GM15510 (cell line): ENCODE measurements around the gene ACOX1.

Experiments used
- POLR2A ChIP-seq: IDR thresholded peaks from 3 replicates; pipeline ENCODE4 v1.6.1; 2011; ENCODE audit warnings: borderline replicate concordance; ENCODE audit not compliant: insufficient read length; ENCODE audit errors: extremely low read depth

The ACOX1 gene

GRCh38 chr17:75898791-75899190 lies 80.2 kb downstream of the ACOX1 start:
- TF ChIP-seq POLR2A = no peak

- TF ChIP-seq POLR2A = no peak
These were observed 80.9 kb downstream of the ACOX1 start for GRCh38 chr17:75898065-75898464.

- TF ChIP-seq POLR2A = no peak
These were observed 81.6 kb downstream of the ACOX1 start for GRCh38 chr17:75897160-75898019.

GRCh38 chr17:75896415-75897159 lies 82.4 kb downstream of the ACOX1 start, which contains the start of gene TRIM65:
Gene TRIM65, minus strand, starts transcription at chr17:75896951. Its CDS starts 14 bp downstream, at chr17:75896937.
- TF ChIP-seq POLR2A = peak; percentile 81

GRCh38 chr17:75895370-75896155 lies 83.4 kb downstream of the ACOX1 start:
- no peak for TF ChIP-seq POLR2A

- TF ChIP-seq POLR2A = no peak
These were observed 84.8 kb downstream of the ACOX1 start for GRCh38 chr17:75894049-75894733.

GRCh38 chr17:75893305-75894048 lies 85.5 kb downstream of the ACOX1 start:
- TF ChIP-seq POLR2A = no peak

- TF ChIP-seq POLR2A = no peak
These were observed 86.3 kb downstream of the ACOX1 start for GRCh38 chr17:75892556-75893224.

- no peak for TF ChIP-seq POLR2A
These were observed 87.1 kb downstream of the ACOX1 start for GRCh38 chr17:75891605-75892555.
